Spinal cord (tissue), 10 donors: ENCODE measurements around the gene IL20RA. TPM values are rescaled to one million over a fixed set of nuclear protein-coding genes. Genes with fewer than 3 reads are reported as not detected.
A peak's percentile ranks its signal among the peaks of the same experiment; 100 is the strongest.

Experiments used
- DNase-seq, 6 donors: peaks; one replicate each; pipeline versions ENCODE4 v3.0.0 to v3.0.0-alpha.2; 2013 to 2015; ENCODE audit warnings: low spot score in 6 of 6, low read depth in 4 of 6
- H3K27ac ChIP-seq: one replicate; pipeline ENCODE4 v1.5.1; 2013; ENCODE audit warnings: low read depth, low read length, control low read depth
- H3K27me3 ChIP-seq: one replicate; pipeline ENCODE4 v1.6.1; 2013; ENCODE audit warnings: low read length; ENCODE audit not compliant: control insufficient read depth, insufficient read depth
- H3K36me3 ChIP-seq: one replicate; pipeline ENCODE4 v1.6.1; 2013; ENCODE audit warnings: low read length; ENCODE audit not compliant: control insufficient read depth, insufficient read depth
- H3K4me1 ChIP-seq: one replicate; pipeline ENCODE4 v1.6.1; 2013; ENCODE audit warnings: low read length; ENCODE audit not compliant: control insufficient read depth, insufficient read depth
- H3K4me3 ChIP-seq: one replicate; pipeline ENCODE4 v1.5.1; 2013; ENCODE audit warnings: low read depth, low read length, control low read depth
- H3K9me3 ChIP-seq: one replicate; pipeline ENCODE4 v1.6.1; 2013; ENCODE audit warnings: low read length; ENCODE audit not compliant: control insufficient read depth, insufficient read depth
- WGBS: methylation state at CpG from one replicate; pipeline ENCODE4 v1.1.5; 2013; ENCODE audit warnings: missing lambda C conversion rate; ENCODE audit not compliant: insufficient coverage; 5-methylcytosine and 5-hydroxymethylcytosine counted together
- polyA plus RNA-seq, 2 donors: library from polyadenylated mRNA; unstranded; fragments of 120-200 nt; gene quantifications; one replicate each; pipeline ENCODE4 v1.2.1, GENCODE V29; 2013; ENCODE audit not compliant: insufficient read length in 2 of 2
- small RNA-seq: library from RNA; depleted of rRNA; stranded (forward); fragments of <200 nt; gene quantifications from one replicate; pipeline ENCODE3, GENCODE V24; 2014; ENCODE audit warnings: low replicate concordance
- total RNA-seq, 2 donors: library from RNA; depleted of rRNA in 1 of 2; stranded (reverse); fragments of 120-200 nt in 1 of 2; fragments of >200 nt in 1 of 2; gene quantifications; one replicate each; pipeline versions ENCODE4 v1.2.3 to v1.2.4, GENCODE V29; 2013 to 2014
- donor health status: healthy.

Gene IL20RA
- total and polyA plus RNA-seq, 4 donors: 0.99 to 1.7 (median 1.2) TPM

- H3K36me3 ChIP-seq: no peaks in the 10 kb centered on the region
- H3K4me3 ChIP-seq: no peak overlapping the region
- WGBS: 17% methylated on average over 8 of the region's 14 CpGs
- H3K4me1 ChIP-seq: peaks cover 5% of the 10 kb centered on the region
- no peak overlapping the region for H3K27ac ChIP-seq
- peak in 2 of 6 donors; percentile 45 to 49 for DNase-seq
- no peaks in the 10 kb centered on the region for H3K9me3 ChIP-seq
- no peaks in the 10 kb centered on the region for H3K27me3 ChIP-seq
Measured at GRCh38 chr6:136956590-136957544, 87.9 kb downstream of the IL20RA start.

GRCh38 chr6:136955123-136955522 is 89.6 kb downstream of the IL20RA start:
- Histone ChIP-seq H3K9me3 (no peaks in the 10 kb centered on the region), H3K4me3 (no peak overlapping the region), H3K36me3 (no peaks in the 10 kb centered on the region), H3K27ac (no peak overlapping the region), H3K4me1 (peaks cover 5% of the 10 kb centered on the region), H3K27me3 (no peaks in the 10 kb centered on the region)
- no peak for DNase-seq
- WGBS: 83% methylated on average over 3 of the region's 3 CpGs

- no peak overlapping the region for H3K4me3 ChIP-seq
- no peak overlapping the region for H3K27ac ChIP-seq
- no peaks in the 10 kb centered on the region for H3K9me3 ChIP-seq
- H3K4me1 ChIP-seq: peaks cover 5% of the 10 kb centered on the region
- no peaks in the 10 kb centered on the region for H3K27me3 ChIP-seq
- peak in 1 of 6 donors; percentile 34 for DNase-seq
- WGBS: no CpG with 5 or more reads among the region's 7 CpGs
- no peaks in the 10 kb centered on the region for H3K36me3 ChIP-seq
Measured at GRCh38 chr6:136952714-136953260, 92.0 kb downstream of the IL20RA start.

- Histone ChIP-seq H3K27ac (no peak overlapping the region), H3K27me3 (no peaks in the 10 kb centered on the region), H3K36me3 (no peaks in the 10 kb centered on the region), H3K4me1 (no peaks in the 10 kb centered on the region), H3K9me3 (no peaks in the 10 kb centered on the region), H3K4me3 (no peak overlapping the region)
- DNase-seq: no peak
- WGBS: 71% methylated on average over 4 of the region's 4 CpGs
Measured at GRCh38 chr6:136950436-136951126, 94.2 kb downstream of the IL20RA start.

Small RNA genes within 50 kb of the gene (small RNA-seq; reads per million reads assigned to genes)
- gene RPL35AP3: not detected

Other genes with a start within 250 kb of the IL20RA start
- gene PEX7, start 222.4 kb downstream of the IL20RA start, total RNA-seq: 10 to 100 TPM in 1 of 2 donors, 1 to 10 TPM in 1; 8.3 to 10.4 TPM
- 1 to 10 TPM; 8.3 to 9.3 TPM for gene PEX7, start 222.4 kb downstream of the IL20RA start, polyA plus RNA-seq
- gene SLC35D3, start 122.7 kb downstream of the IL20RA start, total RNA-seq: under 1 TPM; 0.33 to 0.99 TPM
- gene SLC35D3, start 122.7 kb downstream of the IL20RA start, polyA plus RNA-seq: under 1 TPM; 0.54 to 0.71 TPM
- gene IL22RA2, start 128.7 kb upstream of the IL20RA start, total RNA-seq: not detected
- gene IL22RA2, start 128.7 kb upstream of the IL20RA start, polyA plus RNA-seq: not detected
- 100 to 1,000 TPM; 102 to 136 TPM for gene IFNGR1, start 174.4 kb upstream of the IL20RA start, total RNA-seq
- gene IFNGR1, start 174.4 kb upstream of the IL20RA start, polyA plus RNA-seq: 10 to 100 TPM; 60.4 to 82.8 TPM